Measurements from ENCODE around the gene ZNF275. TPM values are rescaled to one million over a fixed set of nuclear protein-coding genes. Genes with fewer than 3 reads are reported as not detected.
A peak's percentile ranks its signal among the peaks of the same experiment; 100 is the strongest.

The ZNF275 gene
- total and polyA plus RNA-seq, 2 of the 8 experiments (the other 6 are each of a cell fraction or from before 2014, with no cell fraction given): 8.2 to 9.1 TPM

GRCh38 chrX:153401133-153401764 lies 67.3 kb downstream of the ZNF275 start, which contains the start of gene PNMA6E:
Gene PNMA6E, minus strand, starts transcription at chrX:153401350. Its CDS starts 2,501 bp downstream, at chrX:153398849.
- Histone ChIP-seq H3K23ac (ENCODE audit: insufficient read length) (no peak within 1 kb of the TSS), H4K20me1 (replicated peaks in 1 of 2; ENCODE audit: control insufficient read depth in 1 of 2, insufficient read depth in 2 of 2, low read length in 2 of 2) (no peaks in the 10 kb centered on the region), H3K79me2 (ENCODE audit: control insufficient read depth in 1 of 2, insufficient read depth in 2 of 2, low read length in 2 of 2) (no peaks in the 10 kb centered on the region), H2AK5ac (ENCODE audit: low read depth, low read length) (no peak within 1 kb of the TSS), H3K36me3 (ENCODE audit: control insufficient read depth in 2 of 4, insufficient read depth in 4 of 4, low read length in 3 of 4) (no peaks in the 10 kb centered on the region), H2BK12ac (ENCODE audit: low read depth, low read length) (no peak within 1 kb of the TSS), H2BK20ac (ENCODE audit: low read length) (no peak within 1 kb of the TSS), H3K4me3 (ENCODE audit: extremely low read depth in 1 of 4, insufficient read depth in 2 of 4, low read depth in 3 of 4, low read length in 4 of 4) (no peak within 1 kb of the TSS), H3K4me2 (ENCODE audit: insufficient read depth in 1 of 2, low read depth in 2 of 2, low read length in 2 of 2) (no peak within 1 kb of the TSS), H3K27ac (ENCODE audit: low read depth, low read length) (no peak within 1 kb of the TSS), H3K14ac (ENCODE audit: insufficient read length) (no peak within 1 kb of the TSS), H4K91ac (replicated peaks; ENCODE audit: insufficient read length, low read length) (no peak within 1 kb of the TSS), H3K79me1 (ENCODE audit: low read depth, low read length) (no peaks in the 10 kb centered on the region), H2AFZ (ENCODE audit: low read length) (no peak within 1 kb of the TSS), H2BK5ac (ENCODE audit: low read depth, low read length) (no peak within 1 kb of the TSS), H4K8ac (ENCODE audit: extremely low read depth, insufficient read depth, low read length) (no peak within 1 kb of the TSS), H2BK15ac (ENCODE audit: low read length) (no peak within 1 kb of the TSS), H3K18ac (ENCODE audit: extremely low read depth, low read length) (no peak within 1 kb of the TSS), H3K9me3 (ENCODE audit: insufficient read depth in 2 of 2, low read depth in 1 of 2, low read length in 1 of 2) (no peaks in the 10 kb centered on the region; a peak in 1 of 4 replicates), H3K9ac (replicated peaks in 1 of 4; ENCODE audit: extremely low read depth in 1 of 4, low read depth in 3 of 4, low read length in 3 of 4) (no peak within 1 kb of the TSS), H3K4me1 (replicated peaks in 1 of 4; ENCODE audit: control insufficient read depth in 3 of 4, insufficient read depth in 4 of 4, low read length in 3 of 4) (no peaks in the 10 kb centered on the region), H2BK120ac (replicated peaks; ENCODE audit: low read depth, low read length) (no peak within 1 kb of the TSS), H3K23me2 (ENCODE audit: low read depth, low read length) (no peaks in the 10 kb centered on the region), H3K56ac (replicated peaks; ENCODE audit: insufficient read length, low read depth, low read length) (no peak within 1 kb of the TSS), H3K4ac (replicated peaks; ENCODE audit: insufficient read length, low read depth, low read length) (no peak within 1 kb of the TSS), H4K5ac (ENCODE audit: insufficient read length, low read depth, low read length) (no peak within 1 kb of the TSS), H3K27me3 (replicated peaks in 1 of 4; ENCODE audit: control insufficient read depth in 3 of 4, extremely low read depth in 1 of 4, insufficient read depth in 3 of 4, low read length in 3 of 4) (no peaks in the 10 kb centered on the region)
- POLR2A ChIA-PET (ENCODE audit: partially characterized antibody): no interaction called here
- CTCF ChIA-PET (ENCODE audit: partially characterized antibody): no interaction called here
- WGBS, 2 experiments (ENCODE audit: extremely low coverage in 1 of 2, insufficient coverage in 1 of 2, insufficient read length in 1 of 2, insufficient replicate concordance in 2 of 2, low coverage in 1 of 2, low lambda C conversion rate in 2 of 2, missing lambda C conversion rate in 1 of 2): 84% methylated on average over 13 of the region's 29 CpGs; no CpG with 5 or more reads in 1 of the 2 experiments
- TF ChIP-seq HDAC6 (IDR thresholded peaks at IDR 0.05; ENCODE audit: low read depth, low read length): no peak
- TF ChIP-seq E2F6 (IDR thresholded peaks at IDR 0.05): 0 out of 2 replicates have a peak, but pooled peaks have one; percentile 19
- no peak for DNase-seq (ENCODE audit: low read depth in 1 of 2, low spot score in 2 of 2)
- no peak for FAIRE-seq

All from H1 (cell line).